ENCODE measurements around the gene PON2.

PON2 gene

DNA sequence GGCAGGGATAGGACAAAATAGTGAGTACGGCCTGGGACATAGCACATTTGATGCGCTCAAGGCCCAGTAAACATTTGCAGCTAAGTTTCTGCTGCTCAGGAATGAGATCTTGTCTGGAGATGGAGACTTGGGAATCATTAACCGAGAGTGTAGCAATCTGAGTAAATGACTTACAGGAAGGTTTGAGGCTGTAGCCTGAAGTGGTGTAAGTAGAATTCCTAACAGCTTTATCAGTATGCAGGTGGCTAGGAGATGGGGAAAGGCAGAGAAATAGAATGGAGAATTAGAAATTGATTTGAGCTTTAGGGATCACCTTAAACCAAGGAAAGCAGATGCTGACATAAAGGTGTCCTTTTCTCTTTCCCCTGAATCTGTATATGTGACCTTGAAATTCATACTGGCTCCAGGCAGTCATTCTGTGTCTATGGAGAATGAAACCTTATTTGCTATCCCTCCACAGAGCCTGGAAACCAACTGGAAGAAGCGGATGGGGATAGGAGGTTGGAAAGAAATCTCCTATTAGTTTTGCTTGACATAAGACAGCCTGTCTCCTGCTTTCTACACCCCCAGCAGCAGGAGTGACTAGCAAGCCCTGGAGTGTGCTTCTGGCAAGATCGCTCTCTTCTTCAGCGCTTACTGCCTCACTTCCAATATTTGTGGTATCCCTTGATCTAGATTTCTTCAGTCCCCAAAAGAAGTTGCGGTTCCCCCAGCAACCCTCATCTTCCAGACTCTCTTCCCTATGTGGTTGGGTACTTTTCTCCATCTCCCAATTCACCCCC lies 6.4 kb upstream of the PON2 start:
- CTCF ChIA-PET: no interaction called here
- H3K36me3 ChIP-seq (ENCODE audit: control insufficient read depth in 4 of 4, insufficient read depth in 4 of 4, low read length in 3 of 4): no peaks in the 10 kb centered on the region
- POLR2A ChIA-PET: no interaction called here
- H3K9me3 ChIP-seq (ENCODE audit: control extremely low read depth in 1 of 5, control insufficient read depth in 4 of 5, insufficient read depth in 2 of 5, low read depth in 1 of 5, low read length in 4 of 5): no peaks in the 10 kb centered on the region
- no peak overlapping the region for H3K27ac ChIP-seq (ENCODE audit: insufficient read depth in 1 of 2, low read depth in 1 of 2, low read length in 2 of 2, poor library complexity in 1 of 2, severe bottlenecking in 2 of 2)
- no peak for DNase-seq
- H3K27me3 ChIP-seq (replicated peaks in 2 of 5; ENCODE audit: control insufficient read depth in 4 of 5, insufficient read depth in 5 of 5, low read length in 4 of 5): no peaks in the 10 kb centered on the region
- H3K4me1 ChIP-seq (ENCODE audit: control extremely low read depth in 1 of 4, control insufficient read depth in 4 of 4, insufficient read depth in 4 of 4, low read length in 3 of 4): no peaks in the 10 kb centered on the region
- no peak overlapping the region for H3K4me3 ChIP-seq (ENCODE audit: control insufficient read depth in 1 of 7, extremely low read depth in 1 of 7, insufficient read depth in 4 of 7, low read depth in 2 of 7, low read length in 6 of 7)
- 100% methylated on average over 6 of the region's 7 CpGs for WGBS (ENCODE audit: insufficient coverage)

- H3K4me3 ChIP-seq (ENCODE audit: control insufficient read depth in 1 of 7, extremely low read depth in 1 of 7, insufficient read depth in 4 of 7, low read depth in 2 of 7, low read length in 6 of 7): no peak overlapping the region
- POLR2A ChIA-PET: no interaction called here
- 100% methylated on average over 2 of the region's 3 CpGs for WGBS (ENCODE audit: insufficient coverage)
- no peak for DNase-seq
- H3K27ac ChIP-seq (ENCODE audit: insufficient read depth in 1 of 2, low read depth in 1 of 2, low read length in 2 of 2, poor library complexity in 1 of 2, severe bottlenecking in 2 of 2): no peak overlapping the region
- CTCF ChIA-PET: no interaction called here
- no peaks in the 10 kb centered on the region for H3K27me3 ChIP-seq (replicated peaks in 2 of 5; ENCODE audit: control insufficient read depth in 4 of 5, insufficient read depth in 5 of 5, low read length in 4 of 5)
- H3K9me3 ChIP-seq (ENCODE audit: control extremely low read depth in 1 of 5, control insufficient read depth in 4 of 5, insufficient read depth in 2 of 5, low read depth in 1 of 5, low read length in 4 of 5): no peaks in the 10 kb centered on the region
- H3K4me1 ChIP-seq (ENCODE audit: control extremely low read depth in 1 of 4, control insufficient read depth in 4 of 4, insufficient read depth in 4 of 4, low read length in 3 of 4): peaks cover 0 to 1% (median under 1%) of the 10 kb centered on the region in 4 experiments
- H3K36me3 ChIP-seq (ENCODE audit: control insufficient read depth in 4 of 4, insufficient read depth in 4 of 4, low read length in 3 of 4): no peaks in the 10 kb centered on the region
These were observed 5.7 kb upstream of the PON2 start for GRCh38 chr7:95440394-95441038.

DNA sequence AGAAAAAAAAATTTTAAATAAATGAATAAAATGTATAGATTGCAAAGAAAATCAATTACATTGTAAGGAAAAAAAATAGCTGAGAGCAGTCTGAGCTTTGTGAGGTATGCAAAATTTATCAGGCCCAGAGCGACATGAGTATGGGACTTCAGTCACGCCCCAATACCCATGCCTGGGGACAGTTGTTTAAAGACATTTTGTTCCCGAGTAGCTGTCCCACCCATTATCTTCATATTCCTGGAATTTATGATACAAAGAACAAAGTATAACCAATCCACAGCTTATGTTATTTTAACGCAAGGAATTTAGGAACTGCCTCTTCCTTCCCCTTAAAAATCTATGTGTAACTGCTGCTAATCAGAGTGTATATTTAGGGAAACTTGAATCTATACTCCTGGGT lies 1.6 kb upstream of the PON2 start:
- no peaks in the 10 kb centered on the region for H3K9me3 ChIP-seq (ENCODE audit: control extremely low read depth in 1 of 5, control insufficient read depth in 4 of 5, insufficient read depth in 2 of 5, low read depth in 1 of 5, low read length in 4 of 5)
- H3K36me3 ChIP-seq (ENCODE audit: control insufficient read depth in 4 of 4, insufficient read depth in 4 of 4, low read length in 3 of 4): no peaks in the 10 kb centered on the region
- H3K27ac ChIP-seq (ENCODE audit: insufficient read depth in 1 of 2, low read depth in 1 of 2, low read length in 2 of 2, poor library complexity in 1 of 2, severe bottlenecking in 2 of 2): no peak overlapping the region
- H3K27me3 ChIP-seq (replicated peaks in 2 of 5; ENCODE audit: control insufficient read depth in 4 of 5, insufficient read depth in 5 of 5, low read length in 4 of 5): no peaks in the 10 kb centered on the region
- CTCF ChIA-PET: interaction anchor here (1.0 kb wide), 1 partner anchor 40 kb away, joined by 3 read pairs; the partner anchor contains the start of gene PON3
- POLR2A ChIA-PET: no interaction called here
- no peak for DNase-seq
- H3K4me3 ChIP-seq (ENCODE audit: control insufficient read depth in 1 of 7, extremely low read depth in 1 of 7, insufficient read depth in 4 of 7, low read depth in 2 of 7, low read length in 6 of 7): no peak overlapping the region
- WGBS (ENCODE audit: insufficient coverage): 62% methylated on average over 3 of the region's 4 CpGs
- peaks cover 0 to 22% (median 14%) of the 10 kb centered on the region in 4 experiments for H3K4me1 ChIP-seq (ENCODE audit: control extremely low read depth in 1 of 4, control insufficient read depth in 4 of 4, insufficient read depth in 4 of 4, low read length in 3 of 4)

DNA sequence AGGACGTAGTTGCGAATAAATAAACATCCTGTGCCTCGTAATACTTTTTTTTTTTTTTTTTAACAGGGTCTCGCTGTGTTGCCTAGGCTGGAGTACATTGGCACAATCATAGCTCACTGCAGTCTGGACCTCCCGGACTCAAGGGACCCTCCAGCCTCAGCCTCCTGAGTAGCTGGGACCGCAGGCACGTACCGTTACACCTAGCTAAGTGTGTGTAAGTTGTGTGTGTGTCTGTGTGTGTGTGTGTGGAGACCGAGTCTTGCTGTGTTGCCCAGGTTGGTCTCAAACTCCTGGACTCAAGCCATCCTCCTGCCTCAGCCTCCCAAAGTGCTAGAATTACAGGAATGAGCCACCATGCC lies 573 bp upstream of the PON2 start:
- POLR2A ChIA-PET: interaction anchor here (0.6 kb wide), 1 partner anchor 82 kb away, joined by 4 read pairs; no protein-coding TSS in a partner anchor
- CTCF ChIA-PET: interaction anchor here (0.8 to 1.0 kb wide), 2 partner anchors 13 to 37 kb away, joined by 3 read pairs; no protein-coding TSS in a partner anchor
- Histone ChIP-seq H3K36me3 (ENCODE audit: control insufficient read depth in 4 of 4, insufficient read depth in 4 of 4, low read length in 3 of 4) (no peaks in the 10 kb centered on the region), H3K27me3 (replicated peaks in 2 of 5; ENCODE audit: control insufficient read depth in 4 of 5, insufficient read depth in 5 of 5, low read length in 4 of 5) (no peaks in the 10 kb centered on the region), H3K4me1 (ENCODE audit: control extremely low read depth in 1 of 4, control insufficient read depth in 4 of 4, insufficient read depth in 4 of 4, low read length in 3 of 4) (peaks cover 0 to 22% (median 14%) of the 10 kb centered on the region in 4 experiments), H3K4me3 (ENCODE audit: control insufficient read depth in 1 of 7, extremely low read depth in 1 of 7, insufficient read depth in 4 of 7, low read depth in 2 of 7, low read length in 6 of 7) (peak overlapping the region in 6 of 7 experiments; percentile 74 to 87 (median 80)), H3K9me3 (ENCODE audit: control extremely low read depth in 1 of 5, control insufficient read depth in 4 of 5, insufficient read depth in 2 of 5, low read depth in 1 of 5, low read length in 4 of 5) (no peaks in the 10 kb centered on the region), H3K27ac (ENCODE audit: insufficient read depth in 1 of 2, low read depth in 1 of 2, low read length in 2 of 2, poor library complexity in 1 of 2, severe bottlenecking in 2 of 2) (peak overlapping the region; percentile 72 to 85)
- DNase-seq: no peak
- 19% methylated on average over 4 of the region's 9 CpGs for WGBS (ENCODE audit: insufficient coverage)

DNA sequence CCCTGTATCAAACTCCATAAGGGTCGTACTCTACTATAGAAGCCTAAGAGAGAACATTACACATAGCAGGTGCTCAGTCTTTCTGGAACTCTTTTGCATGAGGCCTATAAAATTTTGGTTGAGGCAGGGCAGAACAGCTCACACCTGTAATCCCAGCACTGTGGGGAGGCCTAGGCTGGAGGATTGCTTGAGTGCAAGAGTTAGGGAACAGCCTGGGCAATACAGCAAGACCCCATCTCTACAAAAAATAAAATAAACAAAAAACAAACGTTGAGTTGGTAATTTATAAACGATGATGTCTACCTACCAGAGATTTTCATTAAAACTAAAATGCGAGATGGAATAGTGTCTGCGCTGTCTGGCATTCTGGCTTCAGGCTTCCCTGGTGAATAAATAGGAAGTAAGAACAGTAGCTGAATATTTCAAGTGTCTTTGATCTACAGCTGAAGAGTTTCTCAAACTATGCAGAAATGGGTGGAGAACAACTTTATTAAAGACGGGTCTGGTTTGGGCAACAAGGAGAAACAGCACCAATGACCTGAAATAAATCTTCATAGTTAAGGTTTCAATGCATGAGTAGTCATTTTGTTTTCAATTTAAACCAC lies 774 bp downstream of the PON2 start:
- no peak for DNase-seq
- POLR2A ChIA-PET: no interaction called here
- CTCF ChIA-PET: no interaction called here
- Histone ChIP-seq H3K4me3 (ENCODE audit: control insufficient read depth in 1 of 7, extremely low read depth in 1 of 7, insufficient read depth in 4 of 7, low read depth in 2 of 7, low read length in 6 of 7) (peak overlapping the region in 6 of 7 experiments; percentile 74 to 87 (median 80)), H3K36me3 (ENCODE audit: control insufficient read depth in 4 of 4, insufficient read depth in 4 of 4, low read length in 3 of 4) (no peaks in the 10 kb centered on the region), H3K27ac (ENCODE audit: insufficient read depth in 1 of 2, low read depth in 1 of 2, low read length in 2 of 2, poor library complexity in 1 of 2, severe bottlenecking in 2 of 2) (peak overlapping the region; percentile 72 to 85), H3K4me1 (ENCODE audit: control extremely low read depth in 1 of 4, control insufficient read depth in 4 of 4, insufficient read depth in 4 of 4, low read length in 3 of 4) (peaks cover 0 to 22% (median 14%) of the 10 kb centered on the region in 4 experiments), H3K9me3 (ENCODE audit: control extremely low read depth in 1 of 5, control insufficient read depth in 4 of 5, insufficient read depth in 2 of 5, low read depth in 1 of 5, low read length in 4 of 5) (no peaks in the 10 kb centered on the region), H3K27me3 (replicated peaks in 2 of 5; ENCODE audit: control insufficient read depth in 4 of 5, insufficient read depth in 5 of 5, low read length in 4 of 5) (no peaks in the 10 kb centered on the region)
- WGBS (ENCODE audit: insufficient coverage): 58% methylated on average over 3 of the region's 6 CpGs

DNA sequence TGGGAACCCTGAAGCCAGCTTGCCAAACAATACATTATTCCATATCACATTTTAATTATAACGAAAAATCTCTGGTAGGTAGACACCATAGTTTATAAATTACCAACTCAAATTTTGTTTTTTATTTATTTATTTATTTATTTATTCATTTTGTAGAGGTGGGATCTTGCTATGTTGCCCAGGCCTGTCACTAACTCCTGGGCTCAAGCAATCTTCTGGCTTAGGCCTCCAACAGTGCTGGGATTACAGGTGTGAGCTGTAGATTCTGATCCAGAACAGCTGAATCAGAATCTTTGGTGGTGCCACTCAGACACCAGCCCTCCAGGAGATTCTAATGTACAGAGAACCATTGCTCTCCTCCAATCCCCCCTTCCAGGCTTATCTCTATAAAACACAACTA lies 1.7 kb downstream of the PON2 start:
- Histone ChIP-seq H3K27ac (ENCODE audit: insufficient read depth in 1 of 2, low read depth in 1 of 2, low read length in 2 of 2, poor library complexity in 1 of 2, severe bottlenecking in 2 of 2) (no peak overlapping the region), H3K36me3 (ENCODE audit: control insufficient read depth in 4 of 4, insufficient read depth in 4 of 4, low read length in 3 of 4) (no peaks in the 10 kb centered on the region), H3K9me3 (ENCODE audit: control extremely low read depth in 1 of 5, control insufficient read depth in 4 of 5, insufficient read depth in 2 of 5, low read depth in 1 of 5, low read length in 4 of 5) (no peaks in the 10 kb centered on the region), H3K27me3 (replicated peaks in 2 of 5; ENCODE audit: control insufficient read depth in 4 of 5, insufficient read depth in 5 of 5, low read length in 4 of 5) (no peaks in the 10 kb centered on the region), H3K4me1 (ENCODE audit: control extremely low read depth in 1 of 4, control insufficient read depth in 4 of 4, insufficient read depth in 4 of 4, low read length in 3 of 4) (peaks cover 0 to 22% (median 14%) of the 10 kb centered on the region in 4 experiments), H3K4me3 (ENCODE audit: control insufficient read depth in 1 of 7, extremely low read depth in 1 of 7, insufficient read depth in 4 of 7, low read depth in 2 of 7, low read length in 6 of 7) (no peak overlapping the region)
- POLR2A ChIA-PET: no interaction called here
- no CpG with 5 or more reads among the region's 1 CpG for WGBS (ENCODE audit: insufficient coverage)
- no peak for DNase-seq
- CTCF ChIA-PET: no interaction called here

GRCh38 chr7:95432606-95433005 lies 2.2 kb downstream of the PON2 start:
- H3K4me3 ChIP-seq (ENCODE audit: control insufficient read depth in 1 of 7, extremely low read depth in 1 of 7, insufficient read depth in 4 of 7, low read depth in 2 of 7, low read length in 6 of 7): no peak overlapping the region
- peaks cover 0 to 22% (median 14%) of the 10 kb centered on the region in 4 experiments for H3K4me1 ChIP-seq (ENCODE audit: control extremely low read depth in 1 of 4, control insufficient read depth in 4 of 4, insufficient read depth in 4 of 4, low read length in 3 of 4)
- H3K9me3 ChIP-seq (ENCODE audit: control extremely low read depth in 1 of 5, control insufficient read depth in 4 of 5, insufficient read depth in 2 of 5, low read depth in 1 of 5, low read length in 4 of 5): no peaks in the 10 kb centered on the region
- no peak overlapping the region for H3K27ac ChIP-seq (ENCODE audit: insufficient read depth in 1 of 2, low read depth in 1 of 2, low read length in 2 of 2, poor library complexity in 1 of 2, severe bottlenecking in 2 of 2)
- ChIA-PET POLR2A (no interaction called here), CTCF (interaction anchor here (0.9 kb wide), 1 partner anchor 37 kb away, joined by 3 read pairs; the partner anchor contains the start of gene PON3)
- WGBS (ENCODE audit: insufficient coverage): 55% methylated on average over 2 of the region's 2 CpGs
- H3K36me3 ChIP-seq (ENCODE audit: control insufficient read depth in 4 of 4, insufficient read depth in 4 of 4, low read length in 3 of 4): no peaks in the 10 kb centered on the region
- peak in 1 of 3 donors; percentile 6 for DNase-seq
- H3K27me3 ChIP-seq (replicated peaks in 2 of 5; ENCODE audit: control insufficient read depth in 4 of 5, insufficient read depth in 5 of 5, low read length in 4 of 5): no peaks in the 10 kb centered on the region

Measured in common myeloid progenitor, CD34-positive (primary cell).